Stimulated activated naive CD8-positive, alpha-beta T cell treated with anti-CD3 and anti-CD28 coated beads, Interleukin-15, Interleukin-2, amounts not matched to agents 100 U/mL and 50 U/mL, for 24 hours (primary cell): ENCODE data around the gene KCNJ9.
"Not testable (repeated sequence)": the region's sequence is repeated elsewhere in the genome, so short reads cannot be mapped to it uniquely, and the experiment has no call there.

Experiments used
- ATAC-seq: fragments of 150-1000 bp; cut with Tn5 transposase; one replicate; pipeline ENCODE4 v1.10.0; 2021
- DNase-seq: peaks from one replicate; pipeline ENCODE4 v3.0.0; 2021

Gene KCNJ9

GRCh38 chr1:160126342-160126741 is 45.0 kb downstream of the KCNJ9 start:
- not testable (repeated sequence) for DNase-seq, ATAC-seq

GRCh38 chr1:160127381-160127780 is 46.0 kb downstream of the KCNJ9 start:
- ATAC-seq (no peak), DNase-seq (no peak)

- ATAC-seq (peak; percentile 7), DNase-seq (no peak)
Measured at GRCh38 chr1:160127865-160128523, 46.7 kb downstream of the KCNJ9 start.

GRCh38 chr1:160128636-160129035 is 47.3 kb downstream of the KCNJ9 start:
- no peak for DNase-seq
- no peak for ATAC-seq

GRCh38 chr1:160129046-160129445 is 47.7 kb downstream of the KCNJ9 start:
- no peak for ATAC-seq
- no peak for DNase-seq

GRCh38 chr1:160129558-160129957 is 48.2 kb downstream of the KCNJ9 start:
- no peak for DNase-seq
- no peak for ATAC-seq

GRCh38 chr1:160129966-160130365 is 48.6 kb downstream of the KCNJ9 start:
- DNase-seq = no peak
- no peak for ATAC-seq

- DNase-seq = no peak
- ATAC-seq = no peak
Measured at GRCh38 chr1:160130486-160130885, 49.1 kb downstream of the KCNJ9 start.

GRCh38 chr1:160130939-160131338 is 49.6 kb downstream of the KCNJ9 start:
- no peak for ATAC-seq

GRCh38 chr1:160131803-160132565 is 50.6 kb downstream of the KCNJ9 start:
- ATAC-seq = no peak
- no peak for DNase-seq

More at GRCh38 chr1:160130939-160131338, 49.6 kb downstream of the KCNJ9 start:
- DNase-seq = no peak

- no peak for ATAC-seq
- DNase-seq = no peak
Measured at GRCh38 chr1:160133990-160134770, 52.8 kb downstream of the KCNJ9 start.

GRCh38 chr1:160134791-160135572 is 53.6 kb downstream of the KCNJ9 start:
- DNase-seq (no peak), ATAC-seq (no peak)

GRCh38 chr1:160136121-160136925 is 55.0 kb downstream of the KCNJ9 start:
- no peak for DNase-seq
- ATAC-seq = no peak

GRCh38 chr1:160136926-160137200 is 55.5 kb downstream of the KCNJ9 start:
- DNase-seq (no peak), ATAC-seq (no peak)

GRCh38 chr1:160137216-160137862 is 56.0 kb downstream of the KCNJ9 start:
- ATAC-seq = no peak
- DNase-seq = no peak

- no peak for ATAC-seq
Measured at GRCh38 chr1:160139840-160140239, 58.5 kb downstream of the KCNJ9 start.

More at GRCh38 chr1:160139840-160140239, 58.5 kb downstream of the KCNJ9 start:
- no peak for DNase-seq
